22Rv1 (cell line): Measurements from ENCODE around the gene GPX5.

Experiments
- H3K27ac ChIP-seq: fragments of 450-650 bp; 2 replicates; pipeline ENCODE4 v1.5.1; 2017
- ZFX ChIP-seq: fragments of 450-650 bp; IDR thresholded peaks from 2 replicates; pipeline ENCODE4 v1.6.1; 2017; ENCODE audit warnings: antibody characterized with exemption, borderline replicate concordance
- TF ChIP-seq, protein P1 (sequence below): fragments of 450-650 bp; IDR thresholded peaks from 2 replicates; pipeline ENCODE4 v1.5.1; 2017; ENCODE audit warnings: mild to moderate bottlenecking

GPX5 gene

DNA sequence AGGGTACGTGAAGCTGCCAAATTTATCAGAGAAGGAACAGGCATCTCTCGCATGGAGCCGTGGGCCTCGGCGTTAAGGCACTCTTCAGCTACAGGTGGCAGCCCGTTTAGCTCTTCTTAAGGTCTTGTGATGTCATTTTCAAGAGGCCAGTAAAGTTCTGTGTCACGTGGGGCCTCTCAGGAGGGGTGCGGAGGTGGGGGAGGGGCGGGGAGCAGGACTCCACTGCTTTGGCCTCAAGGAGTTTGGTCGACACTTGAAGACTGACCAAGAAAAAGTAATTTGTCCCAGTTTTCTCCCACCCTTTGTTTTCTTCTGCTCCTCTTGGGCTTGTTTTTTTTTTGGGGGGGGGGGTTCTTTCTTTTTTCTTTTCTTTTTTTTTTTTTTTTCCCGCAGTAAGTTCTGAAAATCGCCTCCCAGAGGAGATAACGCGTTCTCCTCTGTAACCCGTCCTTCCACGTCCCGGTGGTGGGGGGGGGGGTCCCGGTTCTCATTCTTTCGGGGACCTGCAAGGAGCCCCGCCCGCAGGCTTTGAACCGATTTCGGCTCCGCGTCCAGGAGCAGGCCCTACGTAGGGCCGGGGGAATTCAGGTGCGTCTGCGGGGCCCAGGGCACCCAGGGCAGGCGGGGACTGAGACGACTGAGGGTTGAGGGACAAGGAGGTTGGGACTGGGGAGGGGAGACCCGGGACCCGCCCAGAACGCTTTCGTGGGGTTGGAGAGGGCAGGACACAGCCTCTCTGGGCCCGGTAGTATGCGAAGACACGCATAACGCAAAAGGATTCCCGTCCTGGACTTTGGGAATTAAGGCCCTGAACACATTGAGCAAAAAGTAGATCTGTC is 36.1 kb upstream of the GPX5 start:
- no peak overlapping the region for H3K27ac ChIP-seq
- TF ChIP-seq, protein P1, sequence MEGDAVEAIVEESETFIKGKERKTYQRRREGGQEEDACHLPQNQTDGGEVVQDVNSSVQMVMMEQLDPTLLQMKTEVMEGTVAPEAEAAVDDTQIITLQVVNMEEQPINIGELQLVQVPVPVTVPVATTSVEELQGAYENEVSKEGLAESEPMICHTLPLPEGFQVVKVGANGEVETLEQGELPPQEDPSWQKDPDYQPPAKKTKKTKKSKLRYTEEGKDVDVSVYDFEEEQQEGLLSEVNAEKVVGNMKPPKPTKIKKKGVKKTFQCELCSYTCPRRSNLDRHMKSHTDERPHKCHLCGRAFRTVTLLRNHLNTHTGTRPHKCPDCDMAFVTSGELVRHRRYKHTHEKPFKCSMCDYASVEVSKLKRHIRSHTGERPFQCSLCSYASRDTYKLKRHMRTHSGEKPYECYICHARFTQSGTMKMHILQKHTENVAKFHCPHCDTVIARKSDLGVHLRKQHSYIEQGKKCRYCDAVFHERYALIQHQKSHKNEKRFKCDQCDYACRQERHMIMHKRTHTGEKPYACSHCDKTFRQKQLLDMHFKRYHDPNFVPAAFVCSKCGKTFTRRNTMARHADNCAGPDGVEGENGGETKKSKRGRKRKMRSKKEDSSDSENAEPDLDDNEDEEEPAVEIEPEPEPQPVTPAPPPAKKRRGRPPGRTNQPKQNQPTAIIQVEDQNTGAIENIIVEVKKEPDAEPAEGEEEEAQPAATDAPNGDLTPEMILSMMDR = no peak
- TF ChIP-seq ZFX = no peak

DNA sequence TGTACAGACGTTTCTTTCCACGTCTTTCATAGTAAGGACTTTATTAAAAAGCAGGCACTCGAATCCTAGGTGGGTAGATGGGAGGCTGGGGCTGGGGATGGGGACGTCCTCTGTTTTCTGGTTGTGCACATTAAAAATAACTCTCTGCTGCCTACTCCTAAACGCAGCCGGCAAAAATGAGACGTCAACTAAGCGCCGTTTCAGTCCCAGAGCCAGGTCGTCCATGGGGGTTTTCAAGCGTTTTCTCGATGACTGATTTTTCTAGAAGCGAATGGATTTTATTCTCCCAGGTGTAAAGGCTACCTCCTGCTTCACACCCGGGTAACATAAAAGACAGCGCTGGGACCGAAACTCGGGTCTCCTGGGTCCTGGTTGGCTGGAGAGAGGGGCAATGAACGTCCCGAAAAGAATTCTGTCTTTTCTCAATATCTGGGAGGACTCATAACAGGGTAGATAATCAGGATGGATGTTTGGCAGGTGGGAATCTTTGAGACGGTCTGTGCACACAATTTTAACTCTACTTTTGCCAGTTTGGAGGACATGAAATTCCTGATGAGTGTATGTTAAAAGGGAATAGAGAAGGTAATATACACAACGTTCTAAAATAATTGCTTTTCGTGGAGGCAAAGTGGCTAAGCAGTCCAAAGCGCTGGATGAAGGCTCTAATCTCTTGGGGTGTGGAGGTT is 35.3 kb upstream of the GPX5 start:
- no peak for TF ChIP-seq ZFX
- TF ChIP-seq, protein P1 = no peak
- no peak overlapping the region for H3K27ac ChIP-seq

DNA sequence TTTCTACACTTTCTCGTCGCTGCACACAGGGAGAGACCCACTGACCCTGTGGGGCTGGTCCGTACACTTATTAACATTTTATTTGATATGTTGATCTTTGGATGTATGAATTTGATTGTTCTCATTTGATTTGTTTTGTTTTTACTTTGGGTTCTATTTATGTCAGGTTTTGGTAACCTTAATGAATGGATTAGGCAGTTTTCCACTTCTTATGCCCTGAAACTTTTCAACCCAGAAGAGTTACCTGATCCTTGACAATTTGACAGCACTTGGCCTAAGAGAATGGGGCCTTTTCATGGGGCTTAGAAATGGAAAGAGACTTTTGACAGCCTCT is 33.7 kb upstream of the GPX5 start:
- TF ChIP-seq, protein P1 = no peak
- no peak for TF ChIP-seq ZFX
- no peak overlapping the region for H3K27ac ChIP-seq

DNA sequence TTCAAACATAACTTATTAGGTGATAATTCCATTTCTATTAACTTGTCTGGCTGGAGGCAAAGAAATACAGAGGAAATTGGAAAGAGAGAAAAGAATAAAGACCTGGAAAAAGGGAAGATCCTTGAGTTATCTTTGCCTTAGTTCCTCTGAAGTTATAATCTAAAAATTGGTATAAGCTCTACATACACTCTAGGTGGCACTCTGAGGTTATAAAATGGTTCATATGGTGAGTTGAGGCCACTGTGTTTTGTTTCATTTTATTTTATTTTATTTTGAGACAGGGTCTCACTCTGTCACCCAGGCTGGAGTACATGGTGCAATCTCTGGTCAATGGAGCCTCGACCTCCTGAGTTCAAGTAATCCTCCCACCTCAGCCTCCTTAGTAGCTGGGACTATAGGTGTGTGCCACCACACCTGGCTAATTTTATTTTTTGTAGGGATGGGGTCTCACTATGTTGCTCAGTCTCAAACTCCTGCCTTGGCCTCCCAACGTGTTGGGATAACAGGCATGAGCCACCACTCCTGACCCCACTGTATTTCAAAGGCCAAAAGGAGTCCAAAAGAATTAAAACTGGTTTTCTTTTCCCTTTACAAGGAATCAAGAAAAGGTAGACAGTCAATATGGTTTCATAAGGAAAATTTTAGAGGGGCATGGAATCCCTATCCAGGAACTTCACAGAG is 29.4 kb upstream of the GPX5 start:
- H3K27ac ChIP-seq = no peak overlapping the region
- TF ChIP-seq, protein P1 = peak; percentile 18
- TF ChIP-seq ZFX = no peak

DNA sequence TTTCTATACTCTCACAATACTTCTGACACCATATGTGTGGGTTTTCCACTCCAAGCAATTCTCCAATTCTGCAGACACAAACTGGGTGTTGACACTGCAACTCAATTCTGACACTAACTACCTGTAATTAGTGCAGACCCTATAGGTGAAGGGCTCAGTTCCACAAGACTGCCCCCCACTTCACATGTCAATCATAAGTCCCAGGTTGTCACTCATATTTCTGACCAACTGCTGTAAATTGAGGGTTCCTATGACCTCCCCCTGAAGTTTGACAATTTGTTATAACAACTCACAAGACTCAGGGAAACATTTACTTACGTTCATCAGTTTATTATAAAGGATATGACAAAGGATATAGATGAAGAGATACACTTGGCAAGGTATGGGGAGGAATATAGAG is 28.4 kb upstream of the GPX5 start:
- H3K27ac ChIP-seq = no peak overlapping the region
- TF ChIP-seq, protein P1 = no peak
- TF ChIP-seq ZFX = no peak

DNA sequence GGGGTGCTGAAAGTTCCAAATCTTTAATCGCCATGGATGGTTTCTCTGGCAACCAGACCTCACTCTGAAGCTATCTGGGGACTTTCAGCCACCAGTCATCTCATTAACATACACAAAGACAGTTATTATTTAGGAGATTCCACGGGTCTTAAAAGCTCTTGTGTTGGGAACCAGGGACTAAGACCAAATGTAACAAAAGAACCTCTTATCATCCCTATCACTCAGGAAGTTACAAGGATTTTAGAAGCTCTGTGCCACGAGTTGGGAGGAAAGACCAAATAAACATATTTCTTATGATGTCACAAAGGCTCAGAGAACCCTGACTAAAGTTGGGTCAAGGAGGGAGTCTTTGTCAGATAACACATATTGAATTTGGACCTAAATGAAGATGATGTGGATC is 27.8 kb upstream of the GPX5 start:
- no peak overlapping the region for H3K27ac ChIP-seq
- no peak for TF ChIP-seq ZFX
- TF ChIP-seq, protein P1 = no peak
